NB4 (cell line): ENCODE results near the gene CYCS.

Source experiments
- MAX ChIP-seq: IDR thresholded peaks from 2 replicates; pipeline ENCODE4 v1.6.1; 2011; ENCODE audit warnings: low read depth, low read length
- POLR2A ChIP-seq: IDR thresholded peaks from 2 replicates; pipeline ENCODE4 v1.6.1; 2011; ENCODE audit warnings: mild to moderate bottlenecking; ENCODE audit not compliant: insufficient read length; ENCODE audit errors: extremely low read depth
- TF ChIP-seq, protein P1 (sequence below): IDR thresholded peaks from one replicate; pipeline ENCODE4 v1.5.1; 2012; ENCODE audit warnings: low read depth, low read length

DNA sequence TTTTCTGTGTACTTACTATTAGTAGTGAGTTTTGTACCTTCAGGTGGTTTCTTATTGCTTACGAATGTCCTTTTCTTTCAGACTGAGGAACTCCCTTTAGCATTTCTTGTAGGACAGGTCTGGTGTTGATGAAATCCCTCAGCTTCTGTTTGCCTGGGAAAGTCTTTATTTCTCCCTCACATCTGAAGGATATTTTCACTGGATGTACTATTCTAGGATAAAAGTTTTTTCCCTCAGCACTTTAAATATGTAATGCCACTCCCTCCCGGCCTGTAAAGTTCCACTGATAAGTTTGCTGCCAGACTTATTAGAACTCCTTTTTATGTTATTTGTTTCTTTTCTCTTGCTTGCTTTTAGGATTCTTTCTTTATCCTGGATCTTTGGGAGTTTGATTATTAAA lies 1.7 kb upstream of the CYCS start:
- TF ChIP-seq POLR2A (no peak), MAX (no peak)
- TF ChIP-seq, protein P1, sequence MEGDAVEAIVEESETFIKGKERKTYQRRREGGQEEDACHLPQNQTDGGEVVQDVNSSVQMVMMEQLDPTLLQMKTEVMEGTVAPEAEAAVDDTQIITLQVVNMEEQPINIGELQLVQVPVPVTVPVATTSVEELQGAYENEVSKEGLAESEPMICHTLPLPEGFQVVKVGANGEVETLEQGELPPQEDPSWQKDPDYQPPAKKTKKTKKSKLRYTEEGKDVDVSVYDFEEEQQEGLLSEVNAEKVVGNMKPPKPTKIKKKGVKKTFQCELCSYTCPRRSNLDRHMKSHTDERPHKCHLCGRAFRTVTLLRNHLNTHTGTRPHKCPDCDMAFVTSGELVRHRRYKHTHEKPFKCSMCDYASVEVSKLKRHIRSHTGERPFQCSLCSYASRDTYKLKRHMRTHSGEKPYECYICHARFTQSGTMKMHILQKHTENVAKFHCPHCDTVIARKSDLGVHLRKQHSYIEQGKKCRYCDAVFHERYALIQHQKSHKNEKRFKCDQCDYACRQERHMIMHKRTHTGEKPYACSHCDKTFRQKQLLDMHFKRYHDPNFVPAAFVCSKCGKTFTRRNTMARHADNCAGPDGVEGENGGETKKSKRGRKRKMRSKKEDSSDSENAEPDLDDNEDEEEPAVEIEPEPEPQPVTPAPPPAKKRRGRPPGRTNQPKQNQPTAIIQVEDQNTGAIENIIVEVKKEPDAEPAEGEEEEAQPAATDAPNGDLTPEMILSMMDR = no peak
